UCSD-AML1 (cell line): ENCODE measurements around the gene LEAP2.

Experiments used
- DNase-seq: peaks from one replicate; lab custom pipeline; 2025; ENCODE audit not compliant: unreplicated experiment; lab: John Stamatoyannopoulos, UW

The LEAP2 gene

GRCh38 chr5:132873119-132873929 is at the start of gene LEAP2:
TSS of gene LEAP2 (plus strand) at chr5:132873668. CDS start at chr5:132873695, 27 bp downstream.
- DNase-seq = no peak

GRCh38 chr5:132824426-132824825 is 49.0 kb upstream of the LEAP2 start:
- no peak for DNase-seq

DNA sequence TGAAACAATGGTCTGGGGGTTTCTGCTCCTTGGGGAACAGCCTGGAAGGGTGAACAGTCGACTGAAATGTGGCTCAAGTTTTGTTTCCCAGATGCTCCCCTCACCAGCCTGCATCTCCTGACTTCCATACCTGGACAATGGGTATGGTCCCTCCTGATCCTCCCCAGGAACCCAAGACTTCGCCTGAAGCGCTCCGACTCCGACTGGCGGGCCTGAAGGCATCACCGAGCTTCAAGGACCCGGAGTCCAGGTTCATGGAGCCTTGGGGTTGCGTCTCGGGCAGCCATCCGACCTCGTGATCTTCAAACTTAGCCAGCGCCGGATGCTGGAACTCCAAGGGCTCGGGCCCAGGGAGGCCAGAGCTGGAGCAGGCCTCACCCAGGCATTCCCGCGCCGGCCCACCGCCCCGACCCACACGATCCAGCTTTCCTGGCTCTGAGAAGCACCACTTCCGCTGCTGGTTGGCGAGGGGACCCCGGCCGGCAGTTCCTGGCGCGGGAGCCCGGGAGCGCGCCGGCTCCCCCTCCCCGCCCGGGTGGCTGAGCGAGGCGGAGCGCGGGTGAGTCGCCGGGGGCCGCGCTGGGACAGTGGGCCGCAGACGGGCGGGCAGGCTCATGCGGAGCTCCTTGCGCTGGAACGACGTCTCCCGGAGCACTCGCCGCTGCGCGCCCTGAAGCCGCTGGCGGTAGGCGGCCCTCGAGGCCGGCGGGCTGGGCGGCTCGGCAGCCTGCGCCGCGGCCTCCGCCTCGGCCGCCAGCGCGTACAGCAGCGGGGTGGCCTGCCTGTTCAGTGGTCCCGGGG is 48.2 kb upstream of the LEAP2 start:
- no peak for DNase-seq

- DNase-seq = no peak
These were observed 47.6 kb upstream of the LEAP2 start for GRCh38 chr5:132825834-132826391.

- no peak for DNase-seq
These were observed 46.9 kb upstream of the LEAP2 start for GRCh38 chr5:132826424-132827082.

DNA sequence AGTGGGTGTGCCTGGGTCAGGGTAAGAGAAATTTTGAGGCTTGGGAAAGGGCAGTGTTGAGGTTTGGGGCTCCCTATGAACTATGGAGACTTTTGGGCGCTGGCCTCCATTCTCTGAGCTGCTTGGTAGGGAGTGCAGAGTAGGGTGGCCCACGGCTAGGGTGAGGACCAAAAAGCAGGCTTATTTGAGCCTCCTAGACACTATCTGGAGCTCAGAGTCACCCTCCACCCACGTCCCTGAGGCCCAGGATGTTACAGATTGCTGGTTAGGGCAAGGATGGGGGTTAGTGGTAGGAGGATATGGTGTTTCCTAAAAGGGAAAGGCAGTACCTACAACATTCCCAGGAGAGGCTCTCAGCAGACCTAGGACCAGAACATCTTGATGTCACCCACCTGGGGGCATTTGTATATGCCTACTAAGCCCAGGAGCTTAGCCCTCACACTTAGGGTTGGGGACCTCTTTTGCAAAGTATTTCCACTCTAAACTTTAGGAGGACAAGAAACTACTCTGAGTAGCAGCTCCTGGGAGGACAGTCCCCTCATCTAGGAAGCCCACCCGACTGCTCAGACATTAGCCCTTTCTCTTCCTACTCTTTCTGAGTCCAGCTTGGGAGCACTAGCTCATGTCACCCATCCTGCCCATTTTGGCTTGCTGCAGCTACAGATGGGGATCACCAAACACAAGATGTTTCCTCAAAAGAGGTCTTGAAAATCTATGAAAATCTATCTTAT is 45.4 kb upstream of the LEAP2 start:
- no peak for DNase-seq

- no peak for DNase-seq
These were observed 44.5 kb upstream of the LEAP2 start for GRCh38 chr5:132828846-132829494.

DNA sequence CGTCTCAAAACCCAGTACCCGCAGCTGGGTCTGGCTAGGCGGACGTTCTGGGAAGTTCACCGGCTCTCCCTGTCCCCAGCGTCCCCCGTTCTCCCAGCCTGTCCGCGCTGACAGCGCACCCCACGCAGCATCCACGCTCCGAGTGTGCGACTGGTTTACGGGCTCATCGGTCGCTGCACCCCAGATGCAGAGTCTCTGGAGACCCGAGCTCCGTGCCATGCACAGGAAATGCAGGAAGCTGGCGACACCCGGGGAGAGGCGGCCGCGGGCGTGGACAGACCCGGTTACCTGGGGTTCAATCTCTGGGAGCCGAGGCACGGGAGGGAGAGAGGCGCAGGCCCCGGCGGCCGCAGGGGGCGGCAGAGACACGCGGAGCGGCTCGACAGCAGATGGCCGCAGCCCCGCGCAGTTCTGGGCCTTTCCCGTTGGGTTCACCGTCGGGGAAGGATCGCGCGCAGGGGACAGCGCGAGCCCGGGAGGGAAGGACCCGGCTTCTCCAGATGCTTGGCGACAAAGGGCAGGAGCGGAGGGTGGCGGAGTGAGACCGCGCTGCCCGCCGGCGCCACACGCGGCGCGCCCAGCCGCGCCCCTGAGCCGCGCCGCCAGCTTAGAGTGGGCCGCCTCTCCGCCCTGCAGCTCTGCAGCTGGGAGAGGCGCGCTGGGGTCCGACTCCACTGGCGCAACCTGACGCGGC is 43.6 kb upstream of the LEAP2 start:
- peak; percentile 64 for DNase-seq

GRCh38 chr5:132830436-132831094 is 42.9 kb upstream of the LEAP2 start, which contains the start of gene SHROOM1:
TSS of gene SHROOM1 (minus strand) at chr5:132830647. CDS start at chr5:132826140, 4,507 bp downstream.
- DNase-seq = no peak

- no peak for DNase-seq
These were observed 42.2 kb upstream of the LEAP2 start for GRCh38 chr5:132831095-132831860.

GRCh38 chr5:132832612-132833011 is 40.9 kb upstream of the LEAP2 start:
- DNase-seq = no peak

DNA sequence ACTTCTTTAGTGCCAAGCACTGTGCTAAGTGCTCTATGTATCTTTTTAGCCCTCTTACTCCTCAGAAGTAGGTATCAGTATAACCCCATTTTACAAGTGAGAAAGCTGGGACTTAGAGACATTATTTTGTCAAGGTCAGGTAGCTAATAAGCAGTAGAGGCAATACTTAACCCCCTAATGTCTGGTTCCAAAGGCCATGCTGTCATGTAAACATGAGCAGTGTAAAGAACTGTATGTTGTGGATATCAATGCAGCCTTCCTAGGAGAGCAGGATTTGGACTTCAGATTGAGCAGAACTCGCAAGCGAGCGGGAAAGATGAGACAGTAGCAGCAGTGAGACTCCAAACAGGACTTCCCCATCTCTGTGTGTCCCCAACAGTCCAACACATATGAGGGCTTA is 39.4 kb upstream of the LEAP2 start:
- DNase-seq = no peak

GRCh38 chr5:132836852-132837251 is 36.6 kb upstream of the LEAP2 start:
- no peak for DNase-seq

DNA sequence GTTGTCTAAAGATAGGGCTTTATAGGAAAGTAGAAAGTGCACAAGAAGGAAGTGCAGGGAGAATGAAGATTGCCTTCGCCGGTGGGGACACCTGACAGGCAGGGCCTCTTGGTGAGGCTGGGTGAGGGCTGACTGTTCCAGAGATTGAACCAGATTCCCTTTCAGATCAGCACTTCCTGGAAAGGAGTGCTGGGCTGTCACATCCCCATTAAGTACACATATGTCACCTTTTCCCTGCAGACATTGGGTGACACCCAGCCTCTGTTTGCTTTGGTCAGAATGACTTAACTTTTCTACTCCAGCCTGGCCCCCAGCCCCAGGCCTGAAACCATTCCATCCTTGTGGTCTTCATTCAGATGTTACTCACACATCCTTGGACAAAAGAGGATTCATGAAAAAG is 35.6 kb upstream of the LEAP2 start:
- DNase-seq = no peak

- DNase-seq = no peak
These were observed 34.8 kb upstream of the LEAP2 start for GRCh38 chr5:132838516-132839282.

GRCh38 chr5:132839426-132840301 is 33.8 kb upstream of the LEAP2 start:
- no peak for DNase-seq
